Thoracic aorta (tissue), 2 donors: ENCODE results near the gene NUDT6. TPM values are rescaled to one million over a fixed set of nuclear protein-coding genes. Genes with fewer than 3 reads are reported as not detected.
A peak's percentile ranks its signal among the peaks of the same experiment; 100 is the strongest.
"Not testable (repeated sequence)": the region's sequence is repeated elsewhere in the genome, so short reads cannot be mapped to it uniquely, and the experiment has no call there.

Experiments used
- ATAC-seq: fragments of 150-250 bp; one replicate; pipeline ENCODE4 v1.8.0; 2017; ENCODE audit warnings: low read depth; ENCODE audit not compliant: insufficient number of reproducible peaks, low FRiP score
- DNase-seq: peaks from one replicate; pipeline ENCODE4 v3.0.0-alpha.2; 2020; ENCODE audit warnings: low spot score
- H3K27ac ChIP-seq, 2 donors: fragments of 200-600 bp; sonication (generic); 1 replicate in 1 of 2; 2 replicates in 1 of 2; pipeline ENCODE4 v1.5.1; 2016; ENCODE audit warnings: mild to moderate bottlenecking in 2 of 2, moderate library complexity in 2 of 2
- H3K27me3 ChIP-seq: fragments of 200-600 bp; sonication (generic); replicated peaks from 2 replicates; pipeline ENCODE4 v1.6.0; 2016; ENCODE audit warnings: mild to moderate bottlenecking; ENCODE audit not compliant: insufficient read depth
- H3K36me3 ChIP-seq: fragments of 200-600 bp; sonication (generic); one replicate; pipeline ENCODE4 v1.5.1; 2016
- H3K4me1 ChIP-seq, 2 donors: fragments of 200-600 bp; sonication (generic); 1 replicate in 1 of 2; 2 replicates in 1 of 2; pipeline versions ENCODE4 v1.5.1 to v1.6.0; 2016; ENCODE audit warnings: low read depth in 2 of 2, mild to moderate bottlenecking in 1 of 2; ENCODE audit not compliant: control insufficient read depth in 1 of 2
- H3K4me3 ChIP-seq: fragments of 200-600 bp; sonication (generic); 2 replicates; pipeline ENCODE4 v1.5.1; 2016; ENCODE audit warnings: mild to moderate bottlenecking
- H3K9me3 ChIP-seq: fragments of 200-600 bp; sonication (generic); 2 replicates; pipeline ENCODE4 v1.5.1; 2016
- total RNA-seq, 2 donors: library from RNA; depleted of rRNA; stranded (reverse); fragments of >200 nt; gene quantifications; one replicate each; pipeline versions ENCODE4 v1.1.0 to v1.2.3, GENCODE V29; 2016
- TF ChIP-seq, protein P1 (sequence below): fragments of 200-600 bp; sonication (generic); IDR thresholded peaks from one replicate; pipeline ENCODE4 v1.5.1; 2019; ENCODE audit warnings: antibody characterized with exemption

NUDT6 gene
- total RNA-seq, 2 donors from 2014 or later = 2.0 to 5.7 TPM

DNA sequence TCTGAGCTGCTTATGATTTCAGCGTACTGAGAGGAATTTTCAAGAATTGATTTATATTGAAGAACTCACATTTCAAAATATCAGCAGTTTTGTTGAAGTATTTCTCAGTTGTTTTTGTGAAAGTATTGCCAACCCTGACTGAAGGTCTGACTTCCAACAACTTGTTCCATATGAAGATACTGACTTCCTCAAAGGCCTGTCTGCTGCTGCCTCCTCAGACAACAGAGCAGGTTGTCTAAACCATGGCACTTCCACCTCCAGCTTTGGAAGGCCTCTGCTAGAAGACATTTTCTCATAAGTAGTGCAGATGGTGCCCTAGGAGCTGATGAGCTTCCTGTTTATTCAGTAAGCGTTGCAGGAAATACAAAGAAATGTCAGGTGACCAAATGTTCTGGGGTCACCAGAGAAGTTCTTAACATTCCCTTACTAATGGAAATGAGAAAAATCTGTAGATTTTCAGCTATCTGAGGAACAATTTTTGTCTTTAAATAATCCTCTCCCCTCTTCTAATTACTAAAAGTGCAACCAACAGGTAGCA is 67.0 kb downstream of the NUDT6 start:
- Histone ChIP-seq H3K4me3 (peak overlapping the region; percentile 52), H3K27ac (peak overlapping the region; percentile 65 to 85), H3K36me3 (no peaks in the 10 kb centered on the region), H3K4me1 (peaks cover 19 to 71% of the 10 kb centered on the region in 2 donors), H3K27me3 (no peaks in the 10 kb centered on the region), H3K9me3 (no peaks in the 10 kb centered on the region)
- ATAC-seq = no peak
- TF ChIP-seq, protein P1, sequence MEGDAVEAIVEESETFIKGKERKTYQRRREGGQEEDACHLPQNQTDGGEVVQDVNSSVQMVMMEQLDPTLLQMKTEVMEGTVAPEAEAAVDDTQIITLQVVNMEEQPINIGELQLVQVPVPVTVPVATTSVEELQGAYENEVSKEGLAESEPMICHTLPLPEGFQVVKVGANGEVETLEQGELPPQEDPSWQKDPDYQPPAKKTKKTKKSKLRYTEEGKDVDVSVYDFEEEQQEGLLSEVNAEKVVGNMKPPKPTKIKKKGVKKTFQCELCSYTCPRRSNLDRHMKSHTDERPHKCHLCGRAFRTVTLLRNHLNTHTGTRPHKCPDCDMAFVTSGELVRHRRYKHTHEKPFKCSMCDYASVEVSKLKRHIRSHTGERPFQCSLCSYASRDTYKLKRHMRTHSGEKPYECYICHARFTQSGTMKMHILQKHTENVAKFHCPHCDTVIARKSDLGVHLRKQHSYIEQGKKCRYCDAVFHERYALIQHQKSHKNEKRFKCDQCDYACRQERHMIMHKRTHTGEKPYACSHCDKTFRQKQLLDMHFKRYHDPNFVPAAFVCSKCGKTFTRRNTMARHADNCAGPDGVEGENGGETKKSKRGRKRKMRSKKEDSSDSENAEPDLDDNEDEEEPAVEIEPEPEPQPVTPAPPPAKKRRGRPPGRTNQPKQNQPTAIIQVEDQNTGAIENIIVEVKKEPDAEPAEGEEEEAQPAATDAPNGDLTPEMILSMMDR = no peak
- no peak for DNase-seq

DNA sequence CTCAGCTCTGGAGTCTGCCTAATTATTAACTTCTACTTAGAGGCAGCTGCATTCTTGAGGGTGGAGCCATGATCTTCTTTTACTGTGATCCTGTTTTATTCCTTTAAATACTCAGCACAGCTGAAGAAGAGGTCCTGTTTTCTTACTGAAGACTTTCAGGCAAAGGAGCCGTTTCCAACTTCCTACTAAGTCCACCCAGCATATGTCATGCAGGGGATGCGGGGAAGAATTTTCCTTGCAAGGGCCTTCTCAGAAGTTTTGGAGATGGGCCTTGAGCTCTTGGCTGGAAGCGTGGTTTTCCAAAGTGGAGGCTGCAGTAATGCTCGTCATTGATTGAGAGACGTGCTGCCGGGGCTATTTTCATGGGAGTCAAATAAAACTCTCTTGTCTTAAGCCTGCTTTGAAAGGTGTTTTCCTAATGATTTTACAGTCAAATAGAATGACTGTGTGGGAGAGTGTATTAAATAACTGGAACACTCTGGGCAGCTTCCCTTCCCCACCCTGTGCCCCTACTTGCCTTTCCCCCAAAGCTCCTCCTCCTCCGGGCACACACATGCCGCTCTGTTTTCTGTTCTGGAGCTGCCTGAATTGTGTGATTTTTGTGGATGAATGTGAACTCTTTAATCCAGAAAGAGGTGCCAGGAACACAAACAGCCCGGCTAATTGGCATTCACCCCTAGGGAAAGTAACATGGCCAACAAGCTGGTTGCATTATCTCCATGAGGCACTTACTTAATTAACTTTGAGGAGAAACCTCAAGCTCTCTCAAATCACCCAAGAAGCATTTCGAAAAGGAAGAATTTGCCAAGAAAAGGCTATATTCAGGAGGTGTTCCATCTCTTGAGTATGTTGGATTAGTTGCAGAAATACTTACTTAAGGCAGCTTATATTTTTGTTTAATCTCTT is 67.7 kb downstream of the NUDT6 start:
- H3K27me3 ChIP-seq = no peaks in the 10 kb centered on the region
- H3K4me3 ChIP-seq = peak overlapping the region; percentile 52
- DNase-seq = peak; percentile 17

DNA sequence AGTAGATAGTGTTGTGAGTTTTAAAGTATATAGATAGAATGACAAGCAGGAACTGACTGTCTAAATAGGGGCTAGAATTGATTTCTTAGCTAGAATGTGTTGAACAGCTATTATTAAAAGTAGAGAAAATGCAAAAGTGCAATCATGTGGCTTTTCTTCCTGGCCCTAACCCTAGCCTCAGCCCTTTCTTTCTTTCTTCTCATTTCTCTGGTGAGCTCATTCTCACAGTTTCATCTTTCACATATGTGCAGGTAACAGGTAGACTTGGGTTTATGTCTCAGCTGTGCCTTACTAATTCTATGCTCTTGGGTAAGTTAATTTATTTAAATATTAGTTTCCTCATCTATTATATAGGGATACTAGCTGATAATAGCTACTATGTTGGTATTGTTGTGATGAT is 70.8 kb downstream of the NUDT6 start:
- TF ChIP-seq, protein P1 = no peak
- Histone ChIP-seq H3K27me3 (no peaks in the 10 kb centered on the region), H3K9me3 (no peaks in the 10 kb centered on the region), H3K36me3 (no peaks in the 10 kb centered on the region), H3K4me3 (no peak overlapping the region), H3K4me1 (peaks cover 16 to 47% of the 10 kb centered on the region in 2 donors), H3K27ac (no peak overlapping the region)
- ATAC-seq (no peak), DNase-seq (no peak)

More for the DNA sequence above, 67.7 kb downstream of the NUDT6 start:
- Histone ChIP-seq H3K9me3 (no peaks in the 10 kb centered on the region), H3K36me3 (no peaks in the 10 kb centered on the region), H3K4me1 (peaks cover 19 to 76% of the 10 kb centered on the region in 2 donors), H3K27ac (peak overlapping the region; percentile 65 to 85)
- ATAC-seq = peak; percentile 65
- TF ChIP-seq, protein P1 = no peak

DNA sequence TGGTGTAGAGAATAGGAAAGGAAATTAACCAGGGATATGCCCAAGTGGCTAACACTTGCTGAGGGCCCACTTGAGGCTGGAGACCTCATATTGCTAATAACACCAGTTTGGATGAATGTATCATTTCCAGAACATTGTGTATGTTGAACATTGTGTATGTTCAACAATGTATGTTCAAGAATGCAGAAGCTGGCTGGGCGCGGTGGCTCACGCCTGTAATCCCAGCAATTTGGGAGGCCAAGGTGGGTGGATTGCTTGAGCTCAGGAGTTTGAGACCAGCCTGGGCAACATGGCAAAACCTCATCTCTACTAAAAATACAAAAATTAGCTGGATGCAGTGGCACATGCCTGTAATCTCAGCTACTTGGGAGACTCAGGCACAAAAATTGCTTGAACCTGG is 72.6 kb downstream of the NUDT6 start:
- DNase-seq, H3K27me3 ChIP-seq: not testable (repeated sequence)

DNA sequence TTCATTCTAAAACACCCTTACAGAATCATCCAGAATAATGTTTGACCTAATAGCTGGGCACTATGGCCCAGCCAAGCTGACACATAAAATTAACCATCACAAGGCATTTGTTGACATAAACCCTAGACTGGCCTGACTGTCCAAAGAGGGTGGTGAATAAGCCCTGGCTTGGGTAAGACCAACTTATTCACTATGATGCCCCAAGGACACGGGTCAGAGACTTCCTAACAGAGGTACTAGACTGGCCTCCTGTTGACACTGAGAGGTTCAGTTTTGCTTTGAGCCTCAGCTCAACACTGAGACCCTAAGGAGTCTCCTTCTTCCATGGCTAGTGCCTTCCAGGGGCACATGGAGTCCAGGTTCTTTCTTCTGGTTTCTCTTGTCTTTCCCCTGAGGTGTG is 74.5 kb downstream of the NUDT6 start:
- Histone ChIP-seq H3K9me3 (no peaks in the 10 kb centered on the region), H3K27me3 (no peaks in the 10 kb centered on the region), H3K27ac (peak overlapping the region in 1 of 2 donors; percentile 4), H3K4me1 (peaks cover 13 to 51% of the 10 kb centered on the region in 2 donors), H3K36me3 (no peaks in the 10 kb centered on the region), H3K4me3 (no peak overlapping the region)
- TF ChIP-seq, protein P1 = no peak
- ATAC-seq = no peak
- no peak for DNase-seq

More for the DNA sequence above, 72.6 kb downstream of the NUDT6 start:
- H3K27ac ChIP-seq, H3K4me3 ChIP-seq, H3K36me3 ChIP-seq, H3K9me3 ChIP-seq, ATAC-seq: not testable (repeated sequence)
- H3K4me1 ChIP-seq = peaks cover 13 to 47% of the 10 kb centered on the region in 2 donors
